ENCODE measurements around the gene PEX11B. TPM values are rescaled to one million over a fixed set of nuclear protein-coding genes. Genes with fewer than 3 reads are reported as not detected.
"Not testable (repeated sequence)": the region's sequence is repeated elsewhere in the genome, so short reads cannot be mapped to it uniquely, and the experiment has no call there.

PEX11B gene
- total RNA-seq, 1 experiment from 2014 or later, result 22.4 TPM

DNA sequence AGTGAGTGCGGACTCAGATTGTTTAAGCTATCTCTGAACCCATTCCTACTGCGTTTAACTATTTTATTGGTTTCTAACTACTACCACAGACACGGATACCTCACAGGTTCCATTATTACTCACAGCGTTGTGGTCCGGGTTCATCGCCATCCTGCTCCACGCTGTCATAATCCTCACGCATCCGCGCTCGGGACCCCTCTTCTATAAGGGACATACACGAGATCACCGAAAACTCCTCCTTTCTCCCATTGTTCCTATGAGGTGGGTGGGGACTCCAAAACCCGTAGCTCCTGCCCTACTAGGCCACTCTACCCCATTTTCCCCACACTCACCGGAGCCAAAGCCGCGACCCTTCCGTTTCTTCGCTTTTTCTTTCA is 8.2 kb upstream of the PEX11B start:
- H3K9me3 ChIP-seq (ENCODE audit: low read depth, low read length, poor library complexity, severe bottlenecking), result no peaks in the 10 kb centered on the region
- ChIA-PET POLR2A (ENCODE audit: low non-redundant PET) (interaction anchor here (1.0 kb wide), 2 partner anchors 31 to 38 kb away, joined by 3 to 6 read pairs; partner anchors contain the start of genes LIX1L and POLR3GL), CTCF (interaction anchor here (1.5 kb wide), 1 partner anchor 81 kb away, joined by 6 read pairs; no protein-coding TSS in a partner anchor)
- no TSS peak for BruUV-seq (replicated peaks)
- no peak for DNase-seq (ENCODE audit: low spot score)
- intact Hi-C loops (cut with micrococcal nuclease; ENCODE audit: unreplicated experiment), result loop anchor here (2.0 to 5.0 kb wide), 2 partner anchors 36 to 68 kb away; partner anchors contain the start of genes ANKRD34A, PIAS3 and POLR3GL
- H3K27me3 ChIP-seq (replicated peaks; ENCODE audit: insufficient read depth, low read depth, low read length, poor library complexity), result no peaks in the 10 kb centered on the region
- H3K27ac ChIP-seq (ENCODE audit: low read depth, low read length, poor library complexity, severe bottlenecking), result peak overlapping the region; percentile 95
- peaks cover 14% of the 10 kb centered on the region for H3K4me1 ChIP-seq (ENCODE audit: insufficient read depth, low read length, poor library complexity, severe bottlenecking)
- TF ChIP-seq, protein P1, sequence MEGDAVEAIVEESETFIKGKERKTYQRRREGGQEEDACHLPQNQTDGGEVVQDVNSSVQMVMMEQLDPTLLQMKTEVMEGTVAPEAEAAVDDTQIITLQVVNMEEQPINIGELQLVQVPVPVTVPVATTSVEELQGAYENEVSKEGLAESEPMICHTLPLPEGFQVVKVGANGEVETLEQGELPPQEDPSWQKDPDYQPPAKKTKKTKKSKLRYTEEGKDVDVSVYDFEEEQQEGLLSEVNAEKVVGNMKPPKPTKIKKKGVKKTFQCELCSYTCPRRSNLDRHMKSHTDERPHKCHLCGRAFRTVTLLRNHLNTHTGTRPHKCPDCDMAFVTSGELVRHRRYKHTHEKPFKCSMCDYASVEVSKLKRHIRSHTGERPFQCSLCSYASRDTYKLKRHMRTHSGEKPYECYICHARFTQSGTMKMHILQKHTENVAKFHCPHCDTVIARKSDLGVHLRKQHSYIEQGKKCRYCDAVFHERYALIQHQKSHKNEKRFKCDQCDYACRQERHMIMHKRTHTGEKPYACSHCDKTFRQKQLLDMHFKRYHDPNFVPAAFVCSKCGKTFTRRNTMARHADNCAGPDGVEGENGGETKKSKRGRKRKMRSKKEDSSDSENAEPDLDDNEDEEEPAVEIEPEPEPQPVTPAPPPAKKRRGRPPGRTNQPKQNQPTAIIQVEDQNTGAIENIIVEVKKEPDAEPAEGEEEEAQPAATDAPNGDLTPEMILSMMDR (conservative IDR thresholded peaks at IDR 0.05; ENCODE audit: low read depth, low read length), result no peak
- no peak for TF ChIP-seq EZH2 (IDR thresholded peaks at IDR 0.05; ENCODE audit: borderline replicate concordance, low read depth, low read length, poor library complexity, severe bottlenecking)
- peaks cover 20% of the 10 kb centered on the region for H3K36me3 ChIP-seq (ENCODE audit: insufficient read depth, low read length, poor library complexity, severe bottlenecking)
- H3K4me3 ChIP-seq (ENCODE audit: low read depth, low read length, poor library complexity, severe bottlenecking), result peak overlapping the region; percentile 68

DNA sequence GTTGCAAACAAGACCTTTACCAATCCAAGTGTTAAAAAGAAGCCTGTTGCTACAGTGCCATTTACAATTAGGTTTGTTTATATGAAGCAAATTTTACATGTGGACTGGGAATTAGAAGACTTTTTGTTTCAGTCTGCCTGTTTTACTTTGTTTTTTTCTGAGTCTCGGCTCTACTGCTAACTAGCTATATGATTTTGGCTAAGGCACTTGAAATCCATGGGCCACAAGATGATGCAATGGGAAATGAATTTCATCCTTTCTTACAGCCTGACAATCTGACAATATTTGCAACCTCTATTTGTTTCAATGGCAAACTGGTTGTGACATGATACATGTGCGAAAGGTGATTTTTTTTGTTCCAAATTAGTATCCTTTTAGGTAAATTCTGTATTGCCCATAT is 3.7 kb upstream of the PEX11B start:
- Histone ChIP-seq H3K9me3 (ENCODE audit: low read depth, low read length, poor library complexity, severe bottlenecking) (no peaks in the 10 kb centered on the region), H3K27me3 (replicated peaks; ENCODE audit: insufficient read depth, low read depth, low read length, poor library complexity) (no peaks in the 10 kb centered on the region), H3K27ac (ENCODE audit: low read depth, low read length, poor library complexity, severe bottlenecking) (no peak overlapping the region), H3K4me1 (ENCODE audit: insufficient read depth, low read length, poor library complexity, severe bottlenecking) (peaks cover 22% of the 10 kb centered on the region), H3K4me3 (ENCODE audit: low read depth, low read length, poor library complexity, severe bottlenecking) (no peak overlapping the region), H3K36me3 (ENCODE audit: insufficient read depth, low read length, poor library complexity, severe bottlenecking) (peaks cover 20% of the 10 kb centered on the region)
- intact Hi-C loops (cut with micrococcal nuclease; ENCODE audit: unreplicated experiment), result no loop called here
- DNase-seq (ENCODE audit: low spot score), result no peak
- CTCF ChIA-PET, result no interaction called here
- POLR2A ChIA-PET (ENCODE audit: low non-redundant PET), result interaction anchor here (0.7 kb wide), 1 partner anchor 81 kb away, joined by 4 read pairs; no protein-coding TSS in a partner anchor
- TF ChIP-seq EZH2 (IDR thresholded peaks at IDR 0.05; ENCODE audit: borderline replicate concordance, low read depth, low read length, poor library complexity, severe bottlenecking), result no peak
- TF ChIP-seq, protein P1 (conservative IDR thresholded peaks at IDR 0.05; ENCODE audit: low read depth, low read length), result no peak
- BruUV-seq (replicated peaks), result no TSS peak

DNA sequence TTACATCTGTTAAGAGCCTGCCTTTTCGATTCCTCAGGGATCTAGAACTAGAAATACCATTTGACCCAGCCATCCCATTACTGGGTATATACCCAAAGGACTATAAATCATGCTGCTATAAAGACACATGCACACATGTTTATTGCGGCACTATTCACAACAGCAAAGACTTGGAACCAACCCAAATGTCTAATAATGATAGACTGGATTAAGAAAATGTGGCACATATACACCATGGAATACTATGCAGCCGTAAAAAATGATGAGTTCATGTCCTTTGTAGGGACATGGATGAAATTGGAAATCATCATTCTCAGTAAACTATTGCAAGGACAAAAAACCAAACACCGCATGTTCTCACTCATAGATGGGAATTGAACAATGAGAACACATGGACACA is 1.8 kb upstream of the PEX11B start:
- H3K27ac ChIP-seq (ENCODE audit: low read depth, low read length, poor library complexity, severe bottlenecking); DNase-seq (ENCODE audit: low spot score); H3K9me3 ChIP-seq (ENCODE audit: low read depth, low read length, poor library complexity, severe bottlenecking); intact Hi-C loops (cut with micrococcal nuclease; ENCODE audit: unreplicated experiment); H3K27me3 ChIP-seq (replicated peaks; ENCODE audit: insufficient read depth, low read depth, low read length, poor library complexity); BruUV-seq (replicated peaks); POLR2A ChIA-PET (ENCODE audit: low non-redundant PET); CTCF ChIA-PET: not testable (repeated sequence)
- Histone ChIP-seq H3K4me3 (ENCODE audit: low read depth, low read length, poor library complexity, severe bottlenecking) (peak overlapping the region; percentile 78), H3K36me3 (ENCODE audit: insufficient read depth, low read length, poor library complexity, severe bottlenecking) (peaks cover 17% of the 10 kb centered on the region), H3K4me1 (ENCODE audit: insufficient read depth, low read length, poor library complexity, severe bottlenecking) (peaks cover 16% of the 10 kb centered on the region)
